ENCODE results near the gene PKN2.
"Not testable (repeated sequence)": the region's sequence is repeated elsewhere in the genome, so short reads cannot be mapped to it uniquely, and the experiment has no call there.

The PKN2 gene

DNA sequence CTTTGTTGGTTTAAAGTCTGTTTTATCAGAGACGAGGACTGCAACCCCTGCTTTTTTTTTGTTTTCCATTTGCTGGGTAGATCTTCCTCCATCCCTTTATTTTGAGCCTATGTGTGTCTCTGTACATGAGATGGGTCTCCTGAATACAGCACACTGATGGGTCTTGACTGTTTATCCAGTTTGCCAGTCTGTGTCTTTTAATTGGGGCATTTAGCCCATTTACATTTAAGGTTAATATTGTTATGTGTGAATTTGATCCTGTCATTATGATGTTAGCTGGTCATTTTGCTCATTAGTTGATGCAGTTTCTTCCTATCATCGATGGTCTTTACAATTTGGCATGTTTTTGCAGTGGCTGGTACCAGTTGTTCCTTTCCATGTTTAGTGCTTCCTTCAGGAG is 32.5 kb downstream of the PKN2 start:
- H3K9ac ChIP-seq (ENCODE audit: low read depth, low read length, poor library complexity, severe bottlenecking); H3K27me3 ChIP-seq (ENCODE audit: insufficient read depth, low read length, poor library complexity, severe bottlenecking); H3K4me3 ChIP-seq (ENCODE audit: low read length, poor library complexity, severe bottlenecking); H2AFZ ChIP-seq (ENCODE audit: low read length); H3F3A ChIP-seq (ENCODE audit: low read depth); H3K9me3 ChIP-seq (ENCODE audit: insufficient read depth, low read depth, low read length); H3K9me2 ChIP-seq (replicated peaks; ENCODE audit: low read depth, low read length); H3K36me3 ChIP-seq (ENCODE audit: insufficient read depth, low read length); H3K4me2 ChIP-seq (ENCODE audit: low read depth, low read length, poor library complexity, severe bottlenecking); H3K4me1 ChIP-seq (ENCODE audit: insufficient read depth, low read length, poor library complexity, severe bottlenecking): not testable (repeated sequence)
- Histone ChIP-seq H3K79me2 (ENCODE audit: insufficient read depth, low read length) (peaks cover 82% of the 10 kb centered on the region), H4K20me1 (ENCODE audit: insufficient read depth, low read length, poor library complexity, severe bottlenecking) (peaks cover 35% of the 10 kb centered on the region)

GRCh38 chr1:88722492-88722891 is 38.4 kb downstream of the PKN2 start:
- Histone ChIP-seq H3K27me3 (ENCODE audit: insufficient read depth, low read length, poor library complexity, severe bottlenecking) (no peaks in the 10 kb centered on the region), H4K20me1 (ENCODE audit: insufficient read depth, low read length, poor library complexity, severe bottlenecking) (peaks cover 50% of the 10 kb centered on the region), H3K4me3 (ENCODE audit: low read length, poor library complexity, severe bottlenecking) (no peak overlapping the region), H3K79me2 (ENCODE audit: insufficient read depth, low read length) (peaks cover 94% of the 10 kb centered on the region), H3K36me3 (ENCODE audit: insufficient read depth, low read length) (no peaks in the 10 kb centered on the region; the same call in 1 of the 2 replicates), H3K4me2 (ENCODE audit: low read depth, low read length, poor library complexity, severe bottlenecking) (no peak overlapping the region), H3K9ac (ENCODE audit: low read depth, low read length, poor library complexity, severe bottlenecking) (no peak overlapping the region), H3F3A (ENCODE audit: low read depth) (no peaks in the 10 kb centered on the region), H3K9me3 (ENCODE audit: insufficient read depth, low read depth, low read length) (no peaks in the 10 kb centered on the region), H2AFZ (ENCODE audit: low read length) (no peak overlapping the region), H3K4me1 (ENCODE audit: insufficient read depth, low read length, poor library complexity, severe bottlenecking) (no peaks in the 10 kb centered on the region), H3K9me2 (replicated peaks; ENCODE audit: low read depth, low read length) (no peaks in the 10 kb centered on the region)
- TF ChIP-seq EZH2phosphoT487 (IDR thresholded peaks at IDR 0.05; ENCODE audit: borderline replicate concordance) = no peak
- TF ChIP-seq, protein P1, sequence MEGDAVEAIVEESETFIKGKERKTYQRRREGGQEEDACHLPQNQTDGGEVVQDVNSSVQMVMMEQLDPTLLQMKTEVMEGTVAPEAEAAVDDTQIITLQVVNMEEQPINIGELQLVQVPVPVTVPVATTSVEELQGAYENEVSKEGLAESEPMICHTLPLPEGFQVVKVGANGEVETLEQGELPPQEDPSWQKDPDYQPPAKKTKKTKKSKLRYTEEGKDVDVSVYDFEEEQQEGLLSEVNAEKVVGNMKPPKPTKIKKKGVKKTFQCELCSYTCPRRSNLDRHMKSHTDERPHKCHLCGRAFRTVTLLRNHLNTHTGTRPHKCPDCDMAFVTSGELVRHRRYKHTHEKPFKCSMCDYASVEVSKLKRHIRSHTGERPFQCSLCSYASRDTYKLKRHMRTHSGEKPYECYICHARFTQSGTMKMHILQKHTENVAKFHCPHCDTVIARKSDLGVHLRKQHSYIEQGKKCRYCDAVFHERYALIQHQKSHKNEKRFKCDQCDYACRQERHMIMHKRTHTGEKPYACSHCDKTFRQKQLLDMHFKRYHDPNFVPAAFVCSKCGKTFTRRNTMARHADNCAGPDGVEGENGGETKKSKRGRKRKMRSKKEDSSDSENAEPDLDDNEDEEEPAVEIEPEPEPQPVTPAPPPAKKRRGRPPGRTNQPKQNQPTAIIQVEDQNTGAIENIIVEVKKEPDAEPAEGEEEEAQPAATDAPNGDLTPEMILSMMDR (conservative IDR thresholded peaks at IDR 0.05; ENCODE audit: low read length) = no peak

DNA sequence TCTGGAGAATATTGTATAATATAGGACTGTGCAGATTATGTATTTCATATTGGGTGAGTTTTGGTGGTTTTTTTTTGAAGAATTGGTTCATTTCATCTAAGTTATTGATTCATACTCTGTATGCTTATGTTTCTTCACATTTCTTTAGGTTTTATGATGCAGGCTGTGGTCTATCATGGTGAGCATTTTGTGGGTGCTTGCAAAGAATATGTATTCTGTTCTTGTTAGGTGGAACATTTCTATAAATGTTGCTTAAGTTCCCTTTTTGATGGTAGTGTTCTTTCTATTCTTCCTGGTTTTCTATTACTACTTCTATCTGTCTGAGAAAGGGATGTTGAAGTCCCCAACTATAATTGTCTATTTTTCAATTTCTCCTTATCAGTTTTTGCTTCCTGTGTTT is 42.6 kb downstream of the PKN2 start:
- TF ChIP-seq, protein P1 (conservative IDR thresholded peaks at IDR 0.05; ENCODE audit: low read length) = no peak
- TF ChIP-seq EZH2phosphoT487 (IDR thresholded peaks at IDR 0.05; ENCODE audit: borderline replicate concordance) = no peak
- Histone ChIP-seq H3K36me3 (ENCODE audit: insufficient read depth, low read length) (peaks cover 13% of the 10 kb centered on the region; the same call in 1 of the 2 replicates), H3K4me2 (ENCODE audit: low read depth, low read length, poor library complexity, severe bottlenecking) (no peak overlapping the region), H2AFZ (ENCODE audit: low read length) (no peak overlapping the region), H3K79me2 (ENCODE audit: insufficient read depth, low read length) (peaks cover 95% of the 10 kb centered on the region), H3K9ac (ENCODE audit: low read depth, low read length, poor library complexity, severe bottlenecking) (no peak overlapping the region), H3K9me3 (ENCODE audit: insufficient read depth, low read depth, low read length) (no peaks in the 10 kb centered on the region), H3K4me1 (ENCODE audit: insufficient read depth, low read length, poor library complexity, severe bottlenecking) (peaks cover 6% of the 10 kb centered on the region), H3K4me3 (ENCODE audit: low read length, poor library complexity, severe bottlenecking) (no peak overlapping the region), H3K27me3 (ENCODE audit: insufficient read depth, low read length, poor library complexity, severe bottlenecking) (no peaks in the 10 kb centered on the region), H3F3A (ENCODE audit: low read depth) (no peaks in the 10 kb centered on the region), H4K20me1 (ENCODE audit: insufficient read depth, low read length, poor library complexity, severe bottlenecking) (peaks cover 50% of the 10 kb centered on the region), H3K9me2 (replicated peaks; ENCODE audit: low read depth, low read length) (no peaks in the 10 kb centered on the region)

GRCh38 chr1:88727205-88727604 is 43.1 kb downstream of the PKN2 start:
- Histone ChIP-seq H3K4me3 (ENCODE audit: low read length, poor library complexity, severe bottlenecking) (no peak overlapping the region), H3K4me2 (ENCODE audit: low read depth, low read length, poor library complexity, severe bottlenecking) (no peak overlapping the region), H3K27me3 (ENCODE audit: insufficient read depth, low read length, poor library complexity, severe bottlenecking) (no peaks in the 10 kb centered on the region), H3K79me2 (ENCODE audit: insufficient read depth, low read length) (peaks cover 94% of the 10 kb centered on the region), H3F3A (ENCODE audit: low read depth) (no peaks in the 10 kb centered on the region), H2AFZ (ENCODE audit: low read length) (no peak overlapping the region), H3K9me2 (replicated peaks; ENCODE audit: low read depth, low read length) (no peaks in the 10 kb centered on the region), H3K9me3 (ENCODE audit: insufficient read depth, low read depth, low read length) (no peaks in the 10 kb centered on the region), H3K9ac (ENCODE audit: low read depth, low read length, poor library complexity, severe bottlenecking) (no peak overlapping the region), H3K36me3 (ENCODE audit: insufficient read depth, low read length) (peaks cover 13% of the 10 kb centered on the region; the same call in 1 of the 2 replicates), H4K20me1 (ENCODE audit: insufficient read depth, low read length, poor library complexity, severe bottlenecking) (peaks cover 47% of the 10 kb centered on the region), H3K4me1 (ENCODE audit: insufficient read depth, low read length, poor library complexity, severe bottlenecking) (peaks cover 6% of the 10 kb centered on the region)
- TF ChIP-seq, protein P1 (conservative IDR thresholded peaks at IDR 0.05; ENCODE audit: low read length) = no peak
- TF ChIP-seq EZH2phosphoT487 (IDR thresholded peaks at IDR 0.05; ENCODE audit: borderline replicate concordance) = no peak
